Heart left ventricle (tissue), 13 donors: ENCODE measurements around the gene XPR1.

Experiments
- POLR2A ChIP-seq, 2 donors: fragments of 450-650 bp; IDR thresholded peaks; one replicate each; pipeline ENCODE4 v1.6.1; 2017; ENCODE audit warnings: antibody characterized with exemption in 2 of 2, mild to moderate bottlenecking in 2 of 2, moderate library complexity in 2 of 2
- TF ChIP-seq, protein P1 (sequence below), 12 donors: fragments of 200-600 bp; sonication (generic) in 4 of 12; IDR thresholded peaks; one replicate each; pipeline versions ENCODE4 v1.5.0 to v1.8.0; 2018 to 2022; ENCODE audit warnings: antibody characterized with exemption in 12 of 12, mild to moderate bottlenecking in 5 of 12
- donor health status: ischemic (EF 13 %, LVEDD 7.1; RV severe dilation, severe dysfunction).
- donor health status: DM: no; HTN: yes; CAD: no.
- donor health status: DM: no; HTN: no; CAD: no.
- donor health status: ischemic (EF 25% LVEDD 6.9; RV normal size, moderate dysfunction).
- donor health status: ischemic (EF 25% LVEDD 5.7; RV mildly dilated, moderate dysfunction).
- donor health status: ischemic (EF 35%, LVEDD 5.7; RV mildly dilated, moderate dysfunction).
- donor health status: nonischemic (EF 11% LVEDD 7.7; RV severe dilation, severe dysfunction).
- donor health status: DM: yes; HTN: yes; CAD: no.
- donor health status: PGD.
- donor health status: ischemic (EF 29% LVEDD 5.4; RV normal size, mild dysfunction).
- donor health status: nonischemic (EF 23%, LVEDD 6.1; RV moderate dilation, normal function).

DNA sequence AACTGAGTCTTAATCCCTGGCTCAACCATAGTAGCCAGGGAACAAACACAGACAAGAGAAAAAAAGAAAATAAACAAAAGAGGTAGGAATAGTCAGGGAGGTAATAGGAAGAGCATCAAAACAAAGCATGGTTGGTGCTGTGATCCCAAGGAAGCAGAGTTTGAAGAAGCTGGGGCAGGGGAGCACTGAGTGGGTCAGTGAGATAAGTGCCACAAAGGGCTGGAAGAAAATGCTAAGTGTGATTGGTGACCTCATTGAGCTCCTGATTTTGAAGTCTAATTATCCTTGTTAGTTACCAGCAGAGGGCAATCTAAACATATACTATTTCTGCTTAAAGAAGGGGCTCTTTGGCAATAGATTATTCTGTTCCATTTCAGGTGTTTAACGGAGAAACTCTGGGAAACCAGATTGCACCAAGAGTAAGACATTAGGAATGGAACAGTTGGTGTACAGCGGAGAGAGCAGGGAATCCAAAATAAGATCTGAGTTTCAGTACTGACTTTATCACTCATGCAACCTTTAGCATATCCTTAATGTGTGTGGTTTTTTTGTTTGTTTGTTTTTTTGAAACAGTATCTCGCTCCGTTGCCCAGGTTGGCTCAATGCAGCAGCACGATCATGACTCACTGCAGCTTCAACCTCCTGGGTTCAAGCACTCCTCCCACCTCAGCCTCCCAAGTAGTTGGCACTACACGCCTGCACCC is 250.1 kb downstream of the XPR1 start:
- TF ChIP-seq, protein P1, sequence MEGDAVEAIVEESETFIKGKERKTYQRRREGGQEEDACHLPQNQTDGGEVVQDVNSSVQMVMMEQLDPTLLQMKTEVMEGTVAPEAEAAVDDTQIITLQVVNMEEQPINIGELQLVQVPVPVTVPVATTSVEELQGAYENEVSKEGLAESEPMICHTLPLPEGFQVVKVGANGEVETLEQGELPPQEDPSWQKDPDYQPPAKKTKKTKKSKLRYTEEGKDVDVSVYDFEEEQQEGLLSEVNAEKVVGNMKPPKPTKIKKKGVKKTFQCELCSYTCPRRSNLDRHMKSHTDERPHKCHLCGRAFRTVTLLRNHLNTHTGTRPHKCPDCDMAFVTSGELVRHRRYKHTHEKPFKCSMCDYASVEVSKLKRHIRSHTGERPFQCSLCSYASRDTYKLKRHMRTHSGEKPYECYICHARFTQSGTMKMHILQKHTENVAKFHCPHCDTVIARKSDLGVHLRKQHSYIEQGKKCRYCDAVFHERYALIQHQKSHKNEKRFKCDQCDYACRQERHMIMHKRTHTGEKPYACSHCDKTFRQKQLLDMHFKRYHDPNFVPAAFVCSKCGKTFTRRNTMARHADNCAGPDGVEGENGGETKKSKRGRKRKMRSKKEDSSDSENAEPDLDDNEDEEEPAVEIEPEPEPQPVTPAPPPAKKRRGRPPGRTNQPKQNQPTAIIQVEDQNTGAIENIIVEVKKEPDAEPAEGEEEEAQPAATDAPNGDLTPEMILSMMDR (IDR thresholded peaks at IDR 0.05), result peak in 11 of 12 donors; percentile 28 to 63 (median 47)
- TF ChIP-seq POLR2A (IDR thresholded peaks at IDR 0.05), result no peak
